Gastroesophageal sphincter (tissue), 4 donors: ENCODE measurements around the gene COA7. TPM values are rescaled to one million over a fixed set of nuclear protein-coding genes. Genes with fewer than 3 reads are reported as not detected.

Experiments used
- ATAC-seq: fragments of 150-250 bp; one replicate; pipeline ENCODE4 v1.9.1; 2016; ENCODE audit warnings: mild to moderate bottlenecking, moderate library complexity
- H3K27ac ChIP-seq, 4 donors: fragments of 200-600 bp; sonication (generic) in 3 of 4; 1 replicate in 3 of 4; 2 replicates in 1 of 4; pipeline ENCODE4 v1.5.1; 2016 to 2019
- H3K27me3 ChIP-seq: fragments of 200-600 bp; sonication (generic); one replicate; pipeline ENCODE4 v1.5.1; 2019
- H3K36me3 ChIP-seq, 2 donors: fragments of 200-600 bp; sonication (generic); one replicate each; pipeline ENCODE4 v1.5.1; 2019; ENCODE audit warnings: control low read depth in 1 of 2
- H3K4me1 ChIP-seq, 3 donors: fragments of 200-600 bp; sonication (generic); 1 replicate in 2 of 3; 2 replicates in 1 of 3; pipeline ENCODE4 v1.5.1; 2016 to 2019; ENCODE audit warnings: control low read depth in 2 of 3
- H3K4me3 ChIP-seq, 2 donors: fragments of 200-600 bp; sonication (generic); one replicate each; pipeline ENCODE4 v1.5.1; 2019; ENCODE audit warnings: mild to moderate bottlenecking in 1 of 2, moderate library complexity in 1 of 2
- H3K9me3 ChIP-seq, 3 donors: fragments of 200-600 bp; sonication (generic); one replicate each; pipeline ENCODE4 v1.5.1; 2017 to 2019; ENCODE audit warnings: control low read depth in 2 of 3
- CTCF ChIP-seq, 4 experiments: fragments of 200-600 bp in 2 of 4; fragments of 450-650 bp in 2 of 4; sonication (generic) in 1 of 4; IDR thresholded peaks; one replicate each; pipeline ENCODE4 v1.5.1; 2017 to 2019; ENCODE audit warnings: antibody characterized with exemption in 4 of 4, mild to moderate bottlenecking in 2 of 4, moderate library complexity in 2 of 4
- EP300 ChIP-seq: sonication (generic); formaldehyde crosslinking; IDR thresholded peaks from one replicate; pipeline ENCODE4 v1.6.1; 2017; ENCODE audit warnings: antibody characterized with exemption, mild to moderate bottlenecking
- POLR2A ChIP-seq, 2 donors: fragments of 450-650 bp; IDR thresholded peaks; one replicate each; pipeline ENCODE4 v1.6.1; 2017; ENCODE audit warnings: antibody characterized with exemption in 2 of 2, mild to moderate bottlenecking in 2 of 2, moderate library complexity in 1 of 2
- POLR2AphosphoS5 ChIP-seq: sonication (generic); formaldehyde crosslinking; IDR thresholded peaks from one replicate; pipeline ENCODE4 v1.6.1; 2017; ENCODE audit warnings: antibody characterized with exemption
- WGBS, 2 donors: methylation state at CpG; one replicate each; pipeline ENCODE4 v1.1.5; 2018; ENCODE audit warnings: low coverage in 1 of 2; 5-methylcytosine and 5-hydroxymethylcytosine counted together
- total RNA-seq, 4 donors: library from RNA; depleted of rRNA; stranded (reverse); fragments of >200 nt; gene quantifications; one replicate each; pipeline ENCODE4 v1.1.0, GENCODE V29; 2016

COA7 gene
- total RNA-seq, 4 donors from 2014 or later, result 7.7 to 9.6 (median 9.0) TPM

- H3K27me3 ChIP-seq, result no peaks in the 10 kb centered on the region
- TF ChIP-seq EP300 (no peak), POLR2AphosphoS5 (no peak), CTCF (IDR thresholded peaks at IDR 0.05) (no peak)
- no peak overlapping the region for H3K4me3 ChIP-seq
- H3K9me3 ChIP-seq, result no peaks in the 10 kb centered on the region
- WGBS, 2 donors, result 79 to 100% methylated on average over 1 to 2 of the region's 3 CpGs
- no peak overlapping the region for H3K27ac ChIP-seq
- no peaks in the 10 kb centered on the region for H3K36me3 ChIP-seq
- H3K4me1 ChIP-seq, result no peaks in the 10 kb centered on the region
- no peak for ATAC-seq
Measured at GRCh38 chr1:52657702-52658101, 40.4 kb downstream of the COA7 start.

- Histone ChIP-seq H3K4me3 (no peak overlapping the region), H3K9me3 (no peaks in the 10 kb centered on the region), H3K4me1 (no peaks in the 10 kb centered on the region), H3K36me3 (no peaks in the 10 kb centered on the region), H3K27me3 (no peaks in the 10 kb centered on the region), H3K27ac (no peak overlapping the region)
- TF ChIP-seq EP300, result no peak
- TF ChIP-seq CTCF (IDR thresholded peaks at IDR 0.05), result no peak
- TF ChIP-seq POLR2A (IDR thresholded peaks at IDR 0.05), result no peak
- TF ChIP-seq POLR2AphosphoS5, result no peak
- ATAC-seq, result no peak
Measured at GRCh38 chr1:52654063-52654462, 44.1 kb downstream of the COA7 start.

DNA sequence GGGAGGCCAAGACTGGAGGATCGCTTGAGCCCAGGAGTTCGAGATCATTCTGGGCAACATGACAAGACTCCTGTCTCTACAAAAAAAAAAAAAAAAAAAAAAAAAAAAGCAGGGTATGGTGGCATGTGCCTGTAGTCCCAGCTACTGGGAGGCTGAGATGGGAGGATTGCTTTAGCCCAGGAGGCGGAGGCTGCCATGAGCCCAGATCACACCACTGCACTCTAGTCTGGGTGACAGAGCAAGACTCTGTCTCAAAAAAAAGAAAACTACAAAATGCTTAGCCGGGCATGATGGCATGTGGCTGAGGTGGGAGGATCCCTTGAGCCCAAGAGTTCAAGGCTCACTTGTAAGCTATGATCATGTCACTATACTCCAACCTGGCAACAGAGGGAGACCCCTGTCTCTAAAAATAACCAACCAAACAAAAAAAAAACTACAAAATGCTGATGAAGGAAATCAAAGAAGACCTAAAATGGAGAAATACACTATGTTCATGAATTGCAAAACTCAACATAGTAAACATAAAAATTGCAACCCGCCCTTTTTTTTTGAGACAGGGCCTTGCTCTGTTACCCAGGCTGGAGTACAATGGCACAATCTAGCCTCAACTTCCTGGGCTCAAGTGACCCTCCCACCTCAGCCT lies 44.8 kb downstream of the COA7 start:
- Histone ChIP-seq H3K4me3 (no peak overlapping the region), H3K27ac (no peak overlapping the region), H3K4me1 (no peaks in the 10 kb centered on the region), H3K9me3 (no peaks in the 10 kb centered on the region), H3K27me3 (no peaks in the 10 kb centered on the region), H3K36me3 (no peaks in the 10 kb centered on the region)
- WGBS, 2 donors, result 74 to 100% methylated on average over 3 of the region's 5 CpGs
- no peak for ATAC-seq
- no peak for TF ChIP-seq POLR2AphosphoS5
- no peak for TF ChIP-seq CTCF (IDR thresholded peaks at IDR 0.05)
- TF ChIP-seq EP300, result no peak
- no peak for TF ChIP-seq POLR2A (IDR thresholded peaks at IDR 0.05)

DNA sequence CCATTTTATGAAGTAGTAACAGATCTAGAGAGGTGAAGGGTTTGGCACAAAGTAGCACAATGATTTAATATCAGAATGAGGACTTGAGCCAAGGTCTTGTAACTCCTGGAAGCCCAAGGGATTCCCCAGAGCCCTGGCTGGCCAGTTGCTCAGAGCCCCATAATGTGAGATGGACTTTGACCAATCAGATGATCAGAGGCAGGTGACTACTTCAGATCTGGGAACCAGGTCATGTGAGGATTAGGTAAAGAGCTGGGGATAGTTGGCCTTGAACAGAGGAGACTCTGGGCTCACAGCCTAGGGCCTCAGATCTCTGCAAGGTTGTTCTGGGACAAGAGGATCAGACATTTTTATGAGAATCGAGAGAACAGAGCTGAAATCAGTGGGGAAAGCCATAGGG lies 46.2 kb downstream of the COA7 start:
- no peak for ATAC-seq
- H3K9me3 ChIP-seq, result no peaks in the 10 kb centered on the region
- no peak overlapping the region for H3K4me3 ChIP-seq
- H3K27me3 ChIP-seq, result no peaks in the 10 kb centered on the region
- H3K27ac ChIP-seq, result no peak overlapping the region
- no peaks in the 10 kb centered on the region for H3K36me3 ChIP-seq
- no peaks in the 10 kb centered on the region for H3K4me1 ChIP-seq
- TF ChIP-seq CTCF (IDR thresholded peaks at IDR 0.05) (no peak), POLR2A (IDR thresholded peaks at IDR 0.05) (no peak), POLR2AphosphoS5 (no peak), EP300 (no peak)
- WGBS, 2 donors, result 64% methylated on average over 1 of the region's 1 CpG; no CpG with 5 or more reads in 1 of the 2 donors

GRCh38 chr1:52645261-52645660 lies 52.9 kb downstream of the COA7 start:
- no peak overlapping the region for H3K4me3 ChIP-seq
- no peaks in the 10 kb centered on the region for H3K27me3 ChIP-seq
- TF ChIP-seq POLR2AphosphoS5, result no peak
- no peak for TF ChIP-seq CTCF (IDR thresholded peaks at IDR 0.05)
- no peak for TF ChIP-seq EP300
- no peak for TF ChIP-seq POLR2A (IDR thresholded peaks at IDR 0.05)
- no peaks in the 10 kb centered on the region for H3K4me1 ChIP-seq
- WGBS, 2 donors, result 59 to 74% methylated on average over 5 of the region's 6 CpGs
- no peak for ATAC-seq
- no peak overlapping the region for H3K27ac ChIP-seq
- no peaks in the 10 kb centered on the region for H3K9me3 ChIP-seq
- H3K36me3 ChIP-seq, result no peaks in the 10 kb centered on the region
